Activated gamma-delta T cell (primary cell): ENCODE measurements around the gene TRIM61.
"Not testable (repeated sequence)": the region's sequence is repeated elsewhere in the genome, so short reads cannot be mapped to it uniquely, and the experiment has no call there.

ENCODE experiments used
- DNase-seq: peaks from one replicate; lab custom pipeline; 2025; lab: John Stamatoyannopoulos, UW

Gene TRIM61

DNA sequence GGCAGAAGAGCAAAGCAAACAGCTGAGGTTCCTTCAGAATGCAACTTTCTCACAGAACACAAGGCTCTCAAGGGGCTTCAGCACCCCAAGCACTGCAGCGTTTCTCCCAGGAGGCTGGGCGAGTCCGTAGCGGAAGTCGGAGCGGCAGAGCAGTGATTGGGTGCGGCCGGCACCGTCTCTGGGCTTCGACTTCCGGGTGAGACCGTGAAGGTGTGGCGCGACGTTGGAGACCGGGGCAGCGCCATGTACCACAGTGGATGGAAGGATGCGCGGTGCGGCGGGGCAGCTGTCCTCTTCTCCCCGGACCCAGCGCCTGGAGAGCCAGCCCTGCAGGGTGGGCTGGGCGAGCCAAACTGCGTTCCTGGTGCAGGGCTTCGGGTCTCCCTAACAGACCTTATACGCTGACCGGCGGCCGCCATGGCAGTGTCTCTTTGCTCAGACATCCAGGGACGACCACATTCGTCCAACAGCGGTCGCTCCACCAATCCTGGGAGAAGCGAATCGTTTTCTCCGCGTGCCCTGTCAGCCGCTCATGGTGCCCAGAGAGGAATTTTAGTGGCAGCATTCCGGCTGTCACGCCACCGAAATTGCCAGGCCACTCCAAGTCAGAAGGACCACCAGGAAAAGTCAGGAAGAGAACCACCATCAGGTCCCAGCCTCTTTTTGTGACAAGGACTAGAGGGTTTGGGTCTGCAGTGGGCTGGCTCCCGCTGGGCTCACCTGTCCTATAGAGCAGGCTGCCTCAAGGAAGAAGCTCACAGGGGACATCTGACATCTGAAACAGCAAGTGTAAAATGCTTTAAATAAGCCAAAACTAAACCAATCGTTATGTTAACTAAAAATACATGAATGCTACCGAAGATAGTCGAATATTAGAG, 20.5 kb downstream of the TRIM61 start:
- peak; percentile 45 for DNase-seq

- DNase-seq = no peak
Measured at GRCh38 chr4:164955107-164955805, 22.2 kb downstream of the TRIM61 start.

DNA sequence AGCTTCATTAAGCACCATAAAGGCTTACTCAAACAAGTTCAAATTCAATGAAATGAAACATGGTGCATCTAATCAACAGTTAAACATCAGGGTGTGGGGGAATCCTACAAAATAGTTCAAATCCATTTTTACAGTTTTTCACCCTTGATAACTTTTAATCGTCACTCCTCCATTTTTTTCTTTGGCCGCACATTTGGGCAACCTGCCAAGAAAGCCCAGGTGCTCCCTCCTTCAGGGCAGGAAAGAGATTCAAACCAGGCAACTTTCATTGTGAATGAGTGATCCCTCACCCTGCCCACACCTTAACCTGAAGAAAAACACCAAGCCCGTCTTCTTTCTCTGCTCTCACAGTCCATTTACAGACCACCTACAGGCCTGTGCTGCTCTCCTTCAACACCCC, 24.9 kb downstream of the TRIM61 start:
- no peak for DNase-seq

DNA sequence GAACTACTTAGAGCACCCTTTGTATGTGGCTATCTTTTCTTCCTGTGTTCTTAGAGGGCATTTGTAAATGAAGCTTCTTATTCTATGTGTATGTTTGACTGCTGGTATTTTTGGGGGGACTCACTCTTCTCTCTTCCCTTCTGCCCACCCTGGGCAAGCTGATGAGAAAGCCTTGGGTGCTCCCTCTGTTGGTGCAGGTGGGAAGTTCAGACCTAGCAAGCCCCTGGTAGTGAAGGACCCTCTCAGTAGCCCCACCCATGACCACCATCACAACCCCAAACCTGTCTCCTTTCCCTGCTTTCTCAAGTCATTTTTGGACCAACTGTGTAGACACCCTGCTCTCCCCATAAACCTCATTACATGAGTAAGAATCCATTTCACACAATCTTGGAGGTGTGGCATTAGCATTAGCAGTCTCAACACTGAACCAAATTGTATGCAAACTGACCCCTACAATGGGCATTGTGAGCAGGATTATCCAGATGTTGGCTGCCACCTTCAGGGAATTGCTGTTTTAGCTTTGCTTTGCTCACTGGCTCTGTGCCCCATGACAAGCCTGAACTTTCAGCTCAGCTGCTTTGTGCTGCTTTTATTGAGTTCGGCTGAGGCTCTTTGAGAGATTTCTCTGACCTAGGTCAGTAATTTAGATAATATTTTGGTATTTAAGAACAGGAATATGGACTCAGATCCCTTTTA, 27.9 kb downstream of the TRIM61 start:
- no peak for DNase-seq

DNA sequence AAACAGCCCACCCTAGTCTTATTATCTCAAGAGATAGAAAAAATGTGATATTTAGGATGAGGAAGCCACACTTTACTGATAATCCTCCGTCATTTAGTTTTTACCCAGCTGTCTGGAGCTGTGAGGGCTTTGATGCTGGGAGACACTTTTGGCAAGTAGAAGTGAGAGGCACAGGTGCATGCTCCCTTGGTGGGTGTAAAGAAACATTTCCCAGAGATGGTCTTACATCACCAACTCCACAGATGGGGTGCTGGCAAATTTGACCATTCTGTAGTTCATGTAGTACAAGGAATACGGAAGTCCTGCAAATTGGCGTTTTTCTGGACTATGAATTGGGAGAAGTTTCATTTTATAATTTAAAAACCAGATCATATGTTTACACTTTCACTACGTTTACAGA, 28.5 kb downstream of the TRIM61 start:
- DNase-seq = no peak

- not testable (repeated sequence) for DNase-seq
Measured at GRCh38 chr4:164948006-164948405, 29.5 kb downstream of the TRIM61 start.

GRCh38 chr4:164946810-164947209, 30.6 kb downstream of the TRIM61 start:
- no peak for DNase-seq

- no peak for DNase-seq
Measured at GRCh38 chr4:164945146-164945545, 32.3 kb downstream of the TRIM61 start.

GRCh38 chr4:164943192-164943591, 34.3 kb downstream of the TRIM61 start:
- DNase-seq = no peak

DNA sequence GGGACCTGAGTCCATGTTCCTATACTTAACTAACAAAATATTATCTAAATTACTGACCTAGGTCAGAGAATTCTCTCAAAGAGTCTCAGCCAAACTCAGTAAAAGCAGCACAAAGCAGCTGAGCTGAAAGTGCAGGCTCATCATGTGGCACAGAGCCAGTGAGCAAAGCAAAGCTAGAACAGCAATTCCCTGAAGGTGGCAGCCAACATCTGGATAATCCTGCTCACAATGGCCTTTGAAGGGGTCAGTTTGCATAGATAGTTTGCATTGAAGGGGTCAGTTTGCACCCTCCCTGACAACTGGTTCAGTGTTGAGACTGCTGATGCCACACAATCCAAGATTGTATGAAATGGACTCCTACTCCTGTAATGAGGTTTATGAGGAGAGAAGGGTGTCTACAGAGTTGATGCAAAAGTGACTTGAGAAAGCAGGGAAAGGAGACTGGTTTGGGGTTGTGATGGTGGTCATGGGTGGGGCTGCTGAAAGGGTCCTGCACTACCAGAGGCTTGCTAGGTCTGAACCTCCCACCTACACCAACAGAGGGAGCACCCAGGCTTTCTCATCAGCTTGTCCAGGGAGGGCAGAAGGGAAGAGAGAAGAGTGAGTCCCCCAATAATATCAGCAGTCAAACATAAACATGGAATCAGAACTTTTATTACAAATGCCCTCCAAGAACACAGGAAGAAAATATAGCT, 39.7 kb downstream of the TRIM61 start:
- no peak for DNase-seq

GRCh38 chr4:164935865-164936606, 41.4 kb downstream of the TRIM61 start:
- not testable (repeated sequence) for DNase-seq

- DNase-seq = no peak
Measured at GRCh38 chr4:164935363-164935762, 42.1 kb downstream of the TRIM61 start.

GRCh38 chr4:164933244-164933643, 44.2 kb downstream of the TRIM61 start:
- DNase-seq = no peak

DNA sequence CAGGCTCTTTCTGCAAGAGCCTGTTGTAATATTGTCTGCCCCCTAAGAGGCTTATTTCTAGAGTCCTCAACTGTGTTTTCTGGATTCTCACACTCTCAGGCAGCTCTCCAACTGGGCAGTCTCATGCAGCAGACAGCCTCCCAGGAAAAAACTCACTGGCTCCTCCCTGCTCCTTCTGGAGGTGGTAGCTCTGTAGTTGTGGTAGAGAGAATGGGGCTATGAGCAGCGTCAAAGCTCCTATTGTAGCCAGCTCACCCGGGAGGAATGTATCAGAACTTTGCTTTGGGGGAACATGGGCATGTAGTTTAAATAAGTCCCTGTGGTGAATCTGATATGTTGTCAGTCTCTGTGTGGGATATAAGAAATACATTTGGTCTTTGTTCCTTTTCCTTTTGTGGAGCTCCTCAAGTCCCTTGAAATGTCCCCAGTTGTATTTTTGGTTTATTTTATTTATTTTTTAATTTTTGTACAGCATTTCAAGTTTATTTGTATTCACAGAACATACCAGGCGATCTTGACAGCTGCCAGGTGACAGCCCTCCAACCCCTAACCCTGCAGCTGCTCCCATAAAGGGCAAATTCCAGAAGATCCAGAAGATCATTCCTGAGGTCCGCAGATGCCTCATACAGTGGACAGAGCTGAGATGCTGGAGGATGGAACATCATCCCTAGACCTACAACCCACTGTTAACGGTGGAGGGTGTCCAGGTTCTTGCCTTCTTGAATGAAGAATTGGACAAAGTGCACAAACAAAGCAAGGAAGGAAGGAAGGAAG, 45.7 kb downstream of the TRIM61 start:
- no peak for DNase-seq

DNA sequence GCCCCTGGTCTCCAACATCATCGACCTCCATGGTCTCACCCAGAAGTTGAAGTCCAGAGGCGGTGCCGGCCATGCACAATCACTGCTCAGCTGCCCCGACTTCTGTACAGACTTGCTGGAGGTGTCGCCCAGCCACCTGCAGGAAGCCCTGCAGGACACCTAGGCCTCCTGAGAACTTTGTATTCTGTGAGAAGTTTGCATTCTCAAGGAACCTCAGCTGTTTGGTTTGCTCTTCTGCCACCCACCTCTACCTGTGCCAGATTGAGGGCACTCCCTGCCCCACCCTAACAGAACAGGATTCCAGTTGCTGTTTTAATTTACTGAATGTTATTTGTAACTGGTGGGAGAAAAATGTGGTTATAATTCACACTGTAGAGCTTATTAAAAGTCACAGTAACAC, 46.8 kb downstream of the TRIM61 start:
- DNase-seq = no peak

DNA sequence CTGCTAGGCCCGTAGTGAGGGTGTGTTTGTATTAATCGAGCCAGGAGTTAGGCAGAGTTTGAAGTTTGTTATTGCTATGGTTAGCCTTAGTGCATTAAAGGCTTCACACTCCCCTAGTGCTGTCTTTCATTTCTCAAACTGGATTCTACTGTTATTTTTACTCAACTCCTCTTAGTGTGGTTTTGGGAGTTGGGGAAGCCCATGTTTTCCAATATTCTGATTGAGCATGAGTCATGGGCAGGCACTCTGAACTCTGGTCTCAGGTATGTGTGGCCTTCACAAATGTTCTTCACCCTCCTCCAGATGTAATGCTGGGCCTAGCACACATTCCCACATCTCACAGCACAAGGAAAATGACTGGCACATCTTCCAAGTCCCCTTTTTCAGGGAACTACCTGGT, 50.4 kb downstream of the TRIM61 start:
- DNase-seq = not testable (repeated sequence)

- DNase-seq = no peak
Measured at GRCh38 chr4:164926301-164926700, 51.2 kb downstream of the TRIM61 start.

DNA sequence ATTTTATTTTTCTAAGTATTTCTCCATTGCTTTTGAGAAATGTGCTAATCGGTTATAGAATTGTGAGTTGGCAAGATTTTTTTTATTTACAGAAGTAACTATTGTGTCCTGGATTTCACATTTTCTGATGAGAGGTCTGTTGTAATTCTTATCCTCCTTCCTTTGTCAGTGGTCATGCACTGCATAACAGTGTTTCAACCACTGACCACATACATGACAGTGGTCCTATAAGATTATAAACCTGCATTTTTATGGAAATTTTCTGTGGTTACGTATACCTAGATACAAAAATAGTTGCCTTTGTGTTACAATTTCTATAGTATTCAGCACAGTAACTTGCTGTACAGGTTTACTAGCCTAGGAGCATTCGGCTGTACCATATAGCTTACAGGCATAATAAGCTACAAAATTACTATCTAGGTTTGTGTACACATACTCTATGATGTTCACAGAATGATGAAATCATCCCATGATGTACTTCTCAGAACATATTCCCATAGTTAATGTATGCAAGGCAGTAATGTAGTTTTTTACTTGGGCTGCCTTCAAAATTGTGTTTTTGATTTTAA, 52.7 kb downstream of the TRIM61 start:
- DNase-seq = no peak

DNA sequence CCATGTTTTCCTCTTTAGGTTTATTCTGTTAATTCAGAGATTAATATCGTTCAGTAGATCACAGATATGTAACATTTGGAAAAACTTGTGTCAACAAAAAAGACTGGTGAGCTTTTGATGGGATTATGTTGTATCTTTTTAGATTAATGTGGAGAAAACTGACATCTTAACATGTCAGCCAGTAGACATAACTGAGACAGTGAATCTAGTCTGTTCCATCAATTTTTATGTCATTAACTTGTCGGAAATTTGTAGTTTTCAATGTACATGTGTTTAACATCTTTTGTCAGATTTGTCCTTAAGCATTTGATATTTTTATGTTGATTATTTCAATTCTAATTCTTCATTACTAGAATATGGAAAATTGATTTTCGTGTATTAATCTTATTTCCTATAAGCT, 58.5 kb downstream of the TRIM61 start:
- DNase-seq = no peak
